ENCODE results near the gene ELMO1. TPM values are rescaled to one million over a fixed set of nuclear protein-coding genes. Genes with fewer than 3 reads are reported as not detected.

The ELMO1 gene
- total and polyA plus RNA-seq, 10 of the 15 experiments (the other 5 are each of a cell fraction or from before 2014, with no cell fraction given) = 22.6 to 85.9 (median 56.6) TPM

GRCh38 chr7:37336259-37336658 is 112.4 kb downstream of the ELMO1 start (continued):
- TF ChIP-seq PRDM15 (CRISPR knock-in tag; IDR thresholded peaks at IDR 0.05) = no peak
- no peak for TF ChIP-seq E2F8 (IDR thresholded peaks at IDR 0.05; ENCODE audit: low read depth, partially characterized antibody)
- TF ChIP-seq RELA (IDR thresholded peaks at IDR 0.05; ENCODE audit: borderline replicate concordance, partially characterized antibody) = no peak
- peak; percentile 75; the same call in 1 of the 2 replicates for TF ChIP-seq RELB (IDR thresholded peaks at IDR 0.05; ENCODE audit: low read depth)
- TF ChIP-seq NFXL1 (IDR thresholded peaks at IDR 0.05; ENCODE audit: borderline replicate concordance) = no peak
- no peak for TF ChIP-seq IRF3 (IDR thresholded peaks at IDR 0.05)
- no peak for TF ChIP-seq FOXK2 (IDR thresholded peaks at IDR 0.05)
- no peak for TF ChIP-seq CEBPB (IDR thresholded peaks at IDR 0.05; ENCODE audit: borderline replicate concordance in 1 of 2, low read depth in 2 of 2, low read length in 2 of 2)
- TF ChIP-seq SIX5 (IDR thresholded peaks at IDR 0.05; ENCODE audit: low read depth, low read length, severe bottlenecking) = peak; percentile 5
- TF ChIP-seq WRNIP1 (IDR thresholded peaks at IDR 0.05; ENCODE audit: borderline replicate concordance, low read depth, low read length) = no peak
- no peak for TF ChIP-seq BRCA1 (IDR thresholded peaks at IDR 0.05; ENCODE audit: low read depth, low read length)
- TF ChIP-seq PBX3 (IDR thresholded peaks at IDR 0.05; ENCODE audit: insufficient replicate concordance, low read depth, low read length) = peak; percentile 17
- TF ChIP-seq CHD4 (IDR thresholded peaks at IDR 0.05) = no peak
- peak; percentile 80 to 82; a peak in 3 of 4 replicates for TF ChIP-seq EP300 (IDR thresholded peaks at IDR 0.05; ENCODE audit: borderline replicate concordance in 1 of 2, control insufficient read depth in 1 of 2, low read depth in 2 of 2, low read length in 2 of 2)
- no peak; the same call in none of the 2 replicates for TF ChIP-seq MLLT1 (IDR thresholded peaks at IDR 0.05)
- TF ChIP-seq NR2C1 (IDR thresholded peaks at IDR 0.05) = no peak
- TF ChIP-seq ZNF24 (IDR thresholded peaks at IDR 0.05) = peak; percentile 22; the same call in 1 of the 2 replicates
- TF ChIP-seq GATAD2B (conservative IDR thresholded peaks at IDR 0.05; ENCODE audit: low read depth) = no peak

Measured in GM12878 (cell line).